Measurements from ENCODE around the gene CASKIN1.

Gene CASKIN1

GRCh38 chr16:2190659-2191445 is 5.6 kb downstream of the CASKIN1 start:
- DNase-seq = no peak

GRCh38 chr16:2190002-2190658 is 6.3 kb downstream of the CASKIN1 start:
- no peak for DNase-seq

- no peak for DNase-seq
Observed at GRCh38 chr16:2189252-2189893, 7.0 kb downstream of the CASKIN1 start.

GRCh38 chr16:2188395-2188794 is 8.0 kb downstream of the CASKIN1 start:
- no peak for DNase-seq

GRCh38 chr16:2187212-2187611 is 9.2 kb downstream of the CASKIN1 start:
- no peak for DNase-seq

GRCh38 chr16:2186505-2186904 is 9.9 kb downstream of the CASKIN1 start:
- no peak for DNase-seq

- no peak for DNase-seq
Observed at GRCh38 chr16:2186064-2186463, 10.3 kb downstream of the CASKIN1 start.

- no peak for DNase-seq
Observed at GRCh38 chr16:2184962-2185361, 11.4 kb downstream of the CASKIN1 start.

GRCh38 chr16:2184346-2184745 is 12.1 kb downstream of the CASKIN1 start:
- no peak for DNase-seq

- no peak for DNase-seq
Observed at GRCh38 chr16:2183671-2184070, 12.7 kb downstream of the CASKIN1 start.

GRCh38 chr16:2181952-2182351 is 14.5 kb downstream of the CASKIN1 start:
- DNase-seq = no peak

- no peak for DNase-seq
Observed at GRCh38 chr16:2180962-2181923, 15.2 kb downstream of the CASKIN1 start.

GRCh38 chr16:2180461-2180860 is 15.9 kb downstream of the CASKIN1 start:
- DNase-seq = no peak

GRCh38 chr16:2179576-2179975 is 16.8 kb downstream of the CASKIN1 start:
- DNase-seq = no peak

GRCh38 chr16:2179107-2179501 is 17.3 kb downstream of the CASKIN1 start:
- DNase-seq = no peak

- DNase-seq = no peak
Observed at GRCh38 chr16:2178321-2179106, 17.9 kb downstream of the CASKIN1 start.

GRCh38 chr16:2177561-2177960 is 18.8 kb downstream of the CASKIN1 start:
- DNase-seq = no peak

GRCh38 chr16:2177101-2177500 is 19.3 kb downstream of the CASKIN1 start:
- no peak for DNase-seq

- DNase-seq = no peak
Observed at GRCh38 chr16:2176047-2176446, 20.4 kb downstream of the CASKIN1 start.

GRCh38 chr16:2175454-2175853 is 21.0 kb downstream of the CASKIN1 start:
- DNase-seq = no peak

GRCh38 chr16:2174396-2175131 is 21.8 kb downstream of the CASKIN1 start:
- DNase-seq = no peak

Data from NCI-H774 (cell line).